Activated T-cell treated with anti-CD3 and anti-CD28 coated beads, Interleukin-2, amount 50 U/mL, for 72 hours (primary cell): ENCODE measurements around the gene GRM8. TPM values are rescaled to one million over a fixed set of nuclear protein-coding genes. Genes with fewer than 3 reads are reported as not detected.
A peak's percentile ranks its signal among the peaks of the same experiment; 100 is the strongest.

Experiments
- ATAC-seq, 2 donors: fragments of 150-1000 bp; cut with Tn5 transposase; replicated peaks in 1 of 2; 2 replicates each; pipeline ENCODE4 v1.10.0; 2021; ENCODE audit warnings: moderate library complexity in 2 of 2, mild to moderate bottlenecking in 1 of 2
- DNase-seq, 2 donors: peaks; one replicate each; pipeline ENCODE4 v3.0.0; 2021 to 2022; ENCODE audit warnings: mixed read lengths in 1 of 2
- H3K27ac Mint-ChIP-seq: one replicate; pipeline ENCODE4 v1.8.0; 2022; ENCODE audit warnings: mild to moderate bottlenecking, moderate library complexity, mixed read lengths
- H3K27me3 Mint-ChIP-seq: one replicate; pipeline ENCODE4 v1.8.0; 2022; ENCODE audit warnings: low read depth, mixed read lengths
- H3K36me3 Mint-ChIP-seq, 2 donors: one replicate each; pipeline ENCODE4 v1.8.0; 2022; ENCODE audit warnings: mixed read lengths in 2 of 2, mild to moderate bottlenecking in 1 of 2; ENCODE audit not compliant: insufficient read depth in 2 of 2
- H3K4me1 Mint-ChIP-seq: one replicate; pipeline ENCODE4 v1.8.0; 2022; ENCODE audit warnings: low read depth, mixed read lengths
- H3K4me3 Mint-ChIP-seq, 2 donors: one replicate each; pipeline ENCODE4 v1.8.0; 2022; ENCODE audit warnings: mild to moderate bottlenecking in 2 of 2, mixed read lengths in 2 of 2, moderate library complexity in 2 of 2
- H3K9me3 Mint-ChIP-seq, 2 donors: one replicate each; pipeline ENCODE4 v1.8.0; 2022; ENCODE audit warnings: mixed read lengths in 2 of 2
- total RNA-seq, 2 donors: library from RNA; stranded (reverse); gene quantifications; one replicate each; pipeline ENCODE4 v1.2.3, GENCODE V29; 2022

The GRM8 gene
- total RNA-seq, 2 donors from 2014 or later = not detected

DNA sequence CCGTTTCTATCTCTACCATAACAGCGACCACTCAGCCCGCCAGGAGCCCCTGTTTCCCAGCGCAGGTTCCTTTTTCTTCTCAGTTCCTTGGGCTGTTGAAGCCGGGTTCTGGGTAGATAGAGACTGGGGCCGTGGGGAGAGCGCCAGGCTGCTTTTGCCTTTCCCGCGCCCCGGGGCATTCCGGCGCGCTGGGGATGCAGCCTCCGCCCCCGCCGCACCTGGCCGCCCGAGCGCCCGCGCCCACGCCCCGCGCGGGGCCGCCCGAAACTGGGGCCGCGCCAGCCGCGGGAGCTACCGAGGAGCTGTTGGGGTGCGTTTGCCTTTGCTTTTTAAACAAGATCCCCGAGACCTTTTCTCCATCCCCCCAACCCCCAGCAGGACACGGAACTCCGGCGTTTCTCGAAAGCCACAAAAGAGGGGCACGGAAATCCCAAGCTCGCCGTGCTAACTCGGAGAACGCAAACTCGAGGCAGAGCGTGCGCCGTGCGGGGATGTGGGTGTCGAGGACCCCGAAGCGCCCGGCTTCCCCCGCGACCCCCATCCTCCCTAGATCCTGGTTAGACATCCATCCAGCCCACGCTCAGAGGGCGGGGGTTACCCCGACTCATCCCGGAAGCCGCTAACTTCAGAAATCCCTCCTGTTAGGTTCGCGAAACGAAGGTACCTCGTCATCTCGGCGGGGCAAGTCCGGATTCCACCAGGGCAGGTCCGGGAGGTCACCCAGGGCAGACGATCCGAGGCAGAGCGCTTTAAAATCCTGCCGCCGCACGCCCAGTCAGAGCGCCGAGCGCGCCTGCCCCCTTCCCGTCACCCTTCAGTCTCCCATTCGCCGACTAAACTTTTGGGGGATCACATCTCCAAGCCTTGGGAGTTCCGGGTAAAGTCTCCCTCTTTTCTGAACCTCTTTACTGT lies 1.0 kb downstream of the GRM8 start:
- ATAC-seq = peak; percentile 27 to 30
- Mint-ChIP-seq H3K4me1 (peaks cover 21% of the 10 kb centered on the region), H3K4me3 (peak overlapping the region; percentile 90 to 91), H3K27me3 (peaks cover 72% of the 10 kb centered on the region), H3K9me3 (no peaks in the 10 kb centered on the region), H3K36me3 (peaks cover 0 to 1% of the 10 kb centered on the region in 2 donors), H3K27ac (no peak overlapping the region)
- DNase-seq = peak; percentile 26 to 30

- H3K36me3 Mint-ChIP-seq = peaks cover 0 to 1% of the 10 kb centered on the region in 2 donors
- peak overlapping the region; percentile 62 to 63 for H3K4me3 Mint-ChIP-seq
- no peak overlapping the region for H3K27ac Mint-ChIP-seq
- DNase-seq (peak in 1 of 2 donors; percentile 3), ATAC-seq (no peak)
- H3K9me3 Mint-ChIP-seq = no peaks in the 10 kb centered on the region
- peaks cover 21% of the 10 kb centered on the region for H3K4me1 Mint-ChIP-seq
- peaks cover 65% of the 10 kb centered on the region for H3K27me3 Mint-ChIP-seq
Measured at GRCh38 chr7:127251036-127251464, 1.7 kb downstream of the GRM8 start.

GRCh38 chr7:127250312-127251035 lies 2.3 kb downstream of the GRM8 start:
- Mint-ChIP-seq H3K4me3 (peak overlapping the region; percentile 14 to 63), H3K27me3 (peaks cover 61% of the 10 kb centered on the region)

DNA sequence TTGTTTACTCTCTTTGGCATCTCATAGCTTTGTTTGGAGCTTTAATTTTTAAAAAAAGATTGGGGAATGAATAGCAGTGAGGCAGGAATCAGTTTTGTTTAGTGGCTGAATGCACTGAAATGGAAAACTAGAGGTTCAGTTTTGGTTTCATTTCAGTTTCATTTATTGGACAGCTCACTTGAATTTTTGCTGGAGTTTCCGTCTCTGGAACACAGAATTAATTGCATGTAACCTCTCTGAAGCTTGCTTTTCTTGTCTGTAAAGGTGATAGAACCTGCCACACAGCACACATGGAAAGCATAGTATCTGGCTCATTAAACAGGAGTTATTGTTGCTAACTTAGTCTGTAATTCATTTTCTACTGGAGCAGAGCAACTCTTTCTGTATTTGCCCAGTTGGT lies 7.1 kb downstream of the GRM8 start:
- DNase-seq (no peak), ATAC-seq (no peak)
- Mint-ChIP-seq H3K36me3 (no peaks in the 10 kb centered on the region), H3K9me3 (no peaks in the 10 kb centered on the region), H3K4me3 (no peak overlapping the region), H3K27me3 (peaks cover 56% of the 10 kb centered on the region), H3K27ac (no peak overlapping the region), H3K4me1 (peaks cover 6% of the 10 kb centered on the region)

More at GRCh38 chr7:127250312-127251035, 2.3 kb downstream of the GRM8 start:
- no peak for ATAC-seq
- no peaks in the 10 kb centered on the region for H3K9me3 Mint-ChIP-seq
- H3K4me1 Mint-ChIP-seq = peaks cover 21% of the 10 kb centered on the region
- peaks cover 0 to 1% of the 10 kb centered on the region in 2 donors for H3K36me3 Mint-ChIP-seq
- no peak overlapping the region for H3K27ac Mint-ChIP-seq
- DNase-seq = no peak

DNA sequence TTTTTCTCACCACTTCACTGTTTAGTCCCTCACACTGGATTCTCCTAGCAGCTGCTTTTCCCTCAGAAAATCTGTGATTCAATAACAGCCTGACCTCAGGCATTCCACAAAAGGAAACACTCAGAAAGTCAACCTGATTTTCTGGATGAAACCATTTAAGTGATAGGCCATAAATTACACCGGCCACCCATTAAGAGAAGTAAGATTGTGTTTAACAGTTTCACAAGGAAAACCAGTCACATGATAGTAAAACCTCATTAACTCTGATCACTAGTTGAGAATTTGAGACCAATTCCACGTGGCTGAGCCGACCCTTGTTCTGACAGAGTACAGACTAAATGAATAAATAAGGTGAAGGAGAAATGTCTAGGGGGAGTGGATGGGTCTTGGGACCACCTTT lies 7.7 kb downstream of the GRM8 start:
- no peak for ATAC-seq
- Mint-ChIP-seq H3K27me3 (peaks cover 56% of the 10 kb centered on the region), H3K27ac (no peak overlapping the region), H3K4me1 (peaks cover under 1% of the 10 kb centered on the region), H3K4me3 (no peak overlapping the region), H3K9me3 (no peaks in the 10 kb centered on the region), H3K36me3 (no peaks in the 10 kb centered on the region)
- no peak for DNase-seq

GRCh38 chr7:127239814-127240213 lies 12.9 kb downstream of the GRM8 start:
- Mint-ChIP-seq H3K27me3 (peaks cover 39% of the 10 kb centered on the region), H3K27ac (no peak overlapping the region), H3K36me3 (no peaks in the 10 kb centered on the region), H3K9me3 (no peaks in the 10 kb centered on the region), H3K4me3 (no peak overlapping the region), H3K4me1 (no peaks in the 10 kb centered on the region)
- ATAC-seq (no peak), DNase-seq (peak; percentile 10 to 12)

DNA sequence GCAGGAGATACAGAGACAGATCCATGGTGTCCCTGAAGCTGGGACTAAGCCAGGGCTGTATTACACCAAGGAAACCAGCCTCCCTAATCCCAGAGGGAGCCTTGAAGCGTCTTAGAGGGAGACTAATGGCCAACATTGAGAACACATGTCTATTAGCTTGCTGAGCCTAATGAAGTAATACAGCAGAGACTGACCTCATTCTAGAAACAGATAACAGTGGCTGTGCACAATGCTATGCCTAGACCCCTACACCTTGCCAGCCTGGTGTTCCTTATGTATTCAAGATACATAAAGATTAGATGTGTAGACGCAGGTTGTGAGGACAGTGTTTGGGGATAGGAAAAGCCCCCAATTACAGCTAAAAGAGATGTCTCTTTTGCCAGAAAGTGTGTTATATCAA lies 19.1 kb downstream of the GRM8 start:
- Mint-ChIP-seq H3K4me1 (no peaks in the 10 kb centered on the region), H3K27ac (no peak overlapping the region), H3K36me3 (no peaks in the 10 kb centered on the region), H3K4me3 (no peak overlapping the region), H3K27me3 (peaks cover 5% of the 10 kb centered on the region), H3K9me3 (no peaks in the 10 kb centered on the region)
- no peak for DNase-seq
- no peak for ATAC-seq

- ATAC-seq = no peak
- no peak for DNase-seq
- no peaks in the 10 kb centered on the region for H3K9me3 Mint-ChIP-seq
- H3K36me3 Mint-ChIP-seq = no peaks in the 10 kb centered on the region
- H3K27ac Mint-ChIP-seq = no peak overlapping the region
- H3K4me1 Mint-ChIP-seq = no peaks in the 10 kb centered on the region
- no peak overlapping the region for H3K4me3 Mint-ChIP-seq
- peaks cover 21% of the 10 kb centered on the region for H3K27me3 Mint-ChIP-seq
Measured at GRCh38 chr7:127231415-127231814, 21.3 kb downstream of the GRM8 start.

- no peaks in the 10 kb centered on the region for H3K4me1 Mint-ChIP-seq
- no peaks in the 10 kb centered on the region for H3K36me3 Mint-ChIP-seq
- no peak overlapping the region for H3K4me3 Mint-ChIP-seq
- H3K27me3 Mint-ChIP-seq = peaks cover 29% of the 10 kb centered on the region
- no peaks in the 10 kb centered on the region for H3K9me3 Mint-ChIP-seq
- no peak overlapping the region for H3K27ac Mint-ChIP-seq
- DNase-seq (no peak), ATAC-seq (no peak)
Measured at GRCh38 chr7:127230192-127230925, 22.4 kb downstream of the GRM8 start.

- no peaks in the 10 kb centered on the region for H3K36me3 Mint-ChIP-seq
- H3K4me3 Mint-ChIP-seq = no peak overlapping the region
- H3K27ac Mint-ChIP-seq = no peak overlapping the region
- H3K27me3 Mint-ChIP-seq = peaks cover 49% of the 10 kb centered on the region
- ATAC-seq = no peak
- DNase-seq = no peak
- no peaks in the 10 kb centered on the region for H3K9me3 Mint-ChIP-seq
- H3K4me1 Mint-ChIP-seq = no peaks in the 10 kb centered on the region
Measured at GRCh38 chr7:127226685-127227374, 25.9 kb downstream of the GRM8 start.

- no peaks in the 10 kb centered on the region for H3K4me1 Mint-ChIP-seq
- ATAC-seq = no peak
- H3K27ac Mint-ChIP-seq = no peak overlapping the region
- DNase-seq = no peak
- no peaks in the 10 kb centered on the region for H3K9me3 Mint-ChIP-seq
- no peak overlapping the region for H3K4me3 Mint-ChIP-seq
- H3K36me3 Mint-ChIP-seq = no peaks in the 10 kb centered on the region
- peaks cover 48% of the 10 kb centered on the region for H3K27me3 Mint-ChIP-seq
Measured at GRCh38 chr7:127221731-127222130, 31.0 kb downstream of the GRM8 start.

- no peak for ATAC-seq
- Mint-ChIP-seq H3K36me3 (no peaks in the 10 kb centered on the region), H3K9me3 (no peaks in the 10 kb centered on the region), H3K27ac (no peak overlapping the region), H3K27me3 (peaks cover 13% of the 10 kb centered on the region), H3K4me3 (no peak overlapping the region), H3K4me1 (no peaks in the 10 kb centered on the region)
- no peak for DNase-seq
Measured at GRCh38 chr7:127214956-127215718, 37.6 kb downstream of the GRM8 start.
